HepG2 (cell line): ENCODE data around the gene CARHSP1. TPM values are rescaled to one million over a fixed set of nuclear protein-coding genes. Genes with fewer than 3 reads are reported as not detected.

ENCODE experiments used
- HBP1 ChIP-seq: IDR thresholded peaks from 2 replicates; pipeline ENCODE4 v1.6.1; 2016; ENCODE audit warnings: low read depth, control low read depth
- MEIS2 ChIP-seq: sonication (generic); formaldehyde crosslinking; IDR thresholded peaks from 2 replicates; pipeline ENCODE4 v1.9.0; 2021; ENCODE audit warnings: mild to moderate bottlenecking, missing genetic modification reagents
- PATZ1 ChIP-seq: sonication (generic); formaldehyde crosslinking; IDR thresholded peaks from 2 replicates; pipeline ENCODE4 v1.4.0; 2020; ENCODE audit warnings: missing genetic modification reagents
- PTBP1 ChIP-seq: fragments of 200-400 bp; formaldehyde crosslinking; IDR thresholded peaks from 2 replicates; pipeline ENCODE4 v1.6.1; 2018; ENCODE audit warnings: low read length, low read depth; ENCODE audit not compliant: poor library complexity, severe bottlenecking
- RARA ChIP-seq: IDR thresholded peaks from 2 replicates; pipeline ENCODE4 v1.6.1; 2016; ENCODE audit warnings: missing genetic modification reagents, missing compliant biosample characterization
- RNF219 ChIP-seq: sonication (generic); formaldehyde crosslinking; IDR thresholded peaks from 2 replicates; pipeline ENCODE4 v1.5.0; 2020; ENCODE audit warnings: mild to moderate bottlenecking, missing genetic modification reagents
- SATB2 ChIP-seq: sonication (generic); formaldehyde crosslinking; IDR thresholded peaks from 2 replicates; pipeline ENCODE4 v1.5.0; 2020; ENCODE audit warnings: missing genetic modification reagents
- SMYD3 ChIP-seq: sonication (generic); formaldehyde crosslinking; IDR thresholded peaks from 2 replicates; pipeline ENCODE4 v1.8.1; 2023; ENCODE audit warnings: mild to moderate bottlenecking, missing genetic modification reagents
- SNAPC5 ChIP-seq: sonication (generic); formaldehyde crosslinking; IDR thresholded peaks from 2 replicates; pipeline ENCODE4 v1.8.1; 2023; ENCODE audit warnings: mild to moderate bottlenecking, missing genetic modification reagents, borderline replicate concordance
- TGIF2 ChIP-seq: IDR thresholded peaks from 2 replicates; pipeline ENCODE4 v1.6.1; 2016; ENCODE audit warnings: control low read depth, missing compliant biosample characterization
- ZNF124 ChIP-seq: sonication (generic); formaldehyde crosslinking; IDR thresholded peaks from 2 replicates; pipeline ENCODE4 v1.4.0; 2020; ENCODE audit warnings: missing genetic modification reagents
- ZNF180 ChIP-seq: sonication (generic); formaldehyde crosslinking; IDR thresholded peaks from 2 replicates; pipeline ENCODE4 v1.4.0; 2020; ENCODE audit warnings: low read depth, missing genetic modification reagents, borderline replicate concordance
- ZNF24 ChIP-seq: fragments of 450-650 bp; IDR thresholded peaks from 2 replicates; pipeline ENCODE4 v1.6.1; 2017; ENCODE audit warnings: antibody characterized with exemption, mild to moderate bottlenecking
- ZNF260 ChIP-seq: sonication (generic); formaldehyde crosslinking; IDR thresholded peaks from 2 replicates; pipeline ENCODE4 v1.4.0; 2020; ENCODE audit warnings: missing genetic modification reagents, low read depth, mild to moderate bottlenecking, borderline replicate concordance
- ZNF263 ChIP-seq: sonication (generic); formaldehyde crosslinking; IDR thresholded peaks from 2 replicates; pipeline ENCODE4 v1.4.0; 2020; ENCODE audit warnings: missing genetic modification reagents
- ZNF281 ChIP-seq: sonication (generic); formaldehyde crosslinking; IDR thresholded peaks from 2 replicates; pipeline ENCODE4 v1.4.0; 2020; ENCODE audit warnings: missing genetic modification reagents, borderline replicate concordance
- ZNF282 ChIP-seq: fragments of 450-650 bp; IDR thresholded peaks from 2 replicates; pipeline ENCODE4 v1.6.1; 2018; ENCODE audit not compliant: partially characterized antibody
- ZNF33B ChIP-seq: sonication (generic); formaldehyde crosslinking; IDR thresholded peaks from 2 replicates; pipeline ENCODE4 v1.5.1; 2020; ENCODE audit warnings: mild to moderate bottlenecking, missing genetic modification reagents
- ZNF430 ChIP-seq: sonication (generic); formaldehyde crosslinking; IDR thresholded peaks from 2 replicates; pipeline ENCODE4 v1.9.0; 2021; ENCODE audit warnings: mild to moderate bottlenecking, missing genetic modification reagents
- ZNF788 ChIP-seq: sonication (generic); formaldehyde crosslinking; IDR thresholded peaks from 2 replicates; pipeline ENCODE4 v1.5.0; 2020; ENCODE audit warnings: mild to moderate bottlenecking, missing genetic modification reagents, borderline replicate concordance
- polyA plus RNA-seq, 8 experiments: library from polyadenylated mRNA; depleted of rRNA in 3 of 8; stranded (reverse) in 7 of 8; unstranded in 1 of 8; fragments of >200 nt; fragmentation: Illumina TruSeq in 4 of 8; extraction: Trizol in 4 of 8; gene quantifications; 2 replicates each; pipeline versions ENCODE4 v1.2.1 to v1.2.3, GENCODE V29; 2011 to 2016; ENCODE audit warnings: low read depth in 4 of 8, missing spikeins in 1 of 8, mixed read lengths in 1 of 8; ENCODE audit not compliant: insufficient read depth in 1 of 8
- total RNA-seq, 5 experiments: library from RNA; depleted of rRNA; stranded (reverse); fragments of >200 nt; fragmentation: Illumina TruSeq; extraction: Trizol; gene quantifications; 2 replicates each; pipeline ENCODE4 v1.2.3, GENCODE V29; 2016; ENCODE audit warnings: low read depth in 1 of 5

CARHSP1 gene
- total and polyA plus RNA-seq, 2 of the 13 experiments (the other 11 are each of a cell fraction or from before 2014, with no cell fraction given), result 173 to 345 TPM

- TF ChIP-seq RNF219 (CRISPR knock-in tag) (no peak), TGIF2 (no peak), SATB2 (CRISPR knock-in tag) (no peak), ZNF24 (no peak), ZNF33B (CRISPR knock-in tag) (0 out of 2 replicates have a peak, but pooled peaks have one; percentile 71), ZNF180 (CRISPR knock-in tag) (no peak), HBP1 (0 out of 2 replicates have a peak, but pooled peaks have one; percentile 71), RARA (peak; percentile 86), ZNF282 (no peak), ZNF788 (CRISPR knock-in tag) (peak; percentile 17; the same call in 1 of the 2 replicates), ZNF263 (no peak), SMYD3 (CRISPR knock-in tag) (peak; percentile 84; the same call in 1 of the 2 replicates), ZNF281 (no peak), PATZ1 (peak; percentile 99), ZNF124 (CRISPR knock-in tag) (no peak), ZNF430 (CRISPR knock-in tag) (no peak), MEIS2 (CRISPR knock-in tag) (no peak), ZNF260 (CRISPR knock-in tag) (no peak), PTBP1 (peak; percentile 88), SNAPC5 (CRISPR knock-in tag) (no peak)
These were observed 7.1 kb downstream of the CARHSP1 start (continued) for GRCh38 chr16:8861563-8862308.
